GM10266 (cell line): ENCODE results near the gene XRN2.

Experiments used
- DNase-seq: peaks from one replicate; pipeline ENCODE4 v3.0.0; 2012; ENCODE audit errors: extremely low spot score
- TF ChIP-seq, protein P1 (sequence below): IDR thresholded peaks from 2 replicates; pipeline ENCODE4 v1.5.1; 2012; ENCODE audit warnings: mild to moderate bottlenecking, low read depth; ENCODE audit not compliant: control insufficient read depth, insufficient read depth; ENCODE audit errors: missing control alignments

Gene XRN2

DNA sequence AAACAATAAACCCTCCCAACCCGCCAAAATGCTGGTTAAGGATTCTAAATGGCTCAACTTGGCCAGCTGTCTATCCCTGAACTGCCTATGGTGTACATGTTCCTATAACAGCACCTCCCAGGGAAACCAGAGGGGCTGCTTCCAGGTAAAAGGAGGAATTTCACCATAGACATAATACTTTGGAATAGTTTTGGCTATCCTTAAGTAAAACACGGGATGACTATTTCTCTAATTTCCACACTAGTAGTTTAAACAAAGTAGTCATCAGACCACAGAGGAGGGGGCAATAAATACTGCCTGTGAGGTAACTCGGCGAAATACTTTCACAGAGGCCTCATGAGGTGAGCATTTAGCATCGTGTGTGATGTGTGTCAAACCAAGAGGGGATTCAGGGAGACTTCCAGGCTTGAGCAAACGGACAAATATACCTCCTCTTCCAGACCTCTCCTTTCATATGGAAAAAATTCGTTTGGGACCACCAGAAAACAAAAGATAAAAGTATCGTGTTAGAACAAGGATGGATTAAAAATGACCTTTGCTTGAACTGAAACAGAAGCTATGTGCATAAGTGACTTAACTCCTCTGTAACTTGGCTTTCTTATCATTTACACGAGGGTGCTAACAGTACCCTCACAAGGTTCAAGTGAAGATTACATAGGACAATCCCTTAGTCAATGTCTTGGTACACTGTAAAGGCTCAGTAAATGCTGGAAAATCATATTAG, 1.0 kb upstream of the XRN2 start:
- TF ChIP-seq, protein P1, sequence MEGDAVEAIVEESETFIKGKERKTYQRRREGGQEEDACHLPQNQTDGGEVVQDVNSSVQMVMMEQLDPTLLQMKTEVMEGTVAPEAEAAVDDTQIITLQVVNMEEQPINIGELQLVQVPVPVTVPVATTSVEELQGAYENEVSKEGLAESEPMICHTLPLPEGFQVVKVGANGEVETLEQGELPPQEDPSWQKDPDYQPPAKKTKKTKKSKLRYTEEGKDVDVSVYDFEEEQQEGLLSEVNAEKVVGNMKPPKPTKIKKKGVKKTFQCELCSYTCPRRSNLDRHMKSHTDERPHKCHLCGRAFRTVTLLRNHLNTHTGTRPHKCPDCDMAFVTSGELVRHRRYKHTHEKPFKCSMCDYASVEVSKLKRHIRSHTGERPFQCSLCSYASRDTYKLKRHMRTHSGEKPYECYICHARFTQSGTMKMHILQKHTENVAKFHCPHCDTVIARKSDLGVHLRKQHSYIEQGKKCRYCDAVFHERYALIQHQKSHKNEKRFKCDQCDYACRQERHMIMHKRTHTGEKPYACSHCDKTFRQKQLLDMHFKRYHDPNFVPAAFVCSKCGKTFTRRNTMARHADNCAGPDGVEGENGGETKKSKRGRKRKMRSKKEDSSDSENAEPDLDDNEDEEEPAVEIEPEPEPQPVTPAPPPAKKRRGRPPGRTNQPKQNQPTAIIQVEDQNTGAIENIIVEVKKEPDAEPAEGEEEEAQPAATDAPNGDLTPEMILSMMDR = no peak

DNA sequence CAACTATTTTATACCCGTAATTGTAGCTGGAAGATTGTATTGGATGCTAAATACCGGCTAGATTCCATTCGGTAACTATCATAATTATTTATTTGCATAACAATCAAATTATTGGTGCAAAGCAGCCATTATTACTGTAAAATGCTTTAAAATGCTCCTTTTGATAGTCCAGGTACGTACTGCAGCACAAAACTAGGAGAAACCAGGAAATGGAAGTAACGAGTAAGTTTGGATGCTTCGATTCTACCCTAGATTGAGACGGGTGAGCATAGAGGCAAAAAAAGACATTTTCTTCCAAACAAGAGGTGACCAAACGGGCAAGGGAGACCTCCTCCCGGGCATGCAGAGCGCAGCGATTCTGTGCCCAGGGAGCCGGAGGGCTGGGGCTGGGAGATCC, 469 bp upstream of the XRN2 start:
- DNase-seq = no peak
- TF ChIP-seq, protein P1 = no peak

More for the DNA sequence above, 1.0 kb upstream of the XRN2 start:
- no peak for DNase-seq

DNA sequence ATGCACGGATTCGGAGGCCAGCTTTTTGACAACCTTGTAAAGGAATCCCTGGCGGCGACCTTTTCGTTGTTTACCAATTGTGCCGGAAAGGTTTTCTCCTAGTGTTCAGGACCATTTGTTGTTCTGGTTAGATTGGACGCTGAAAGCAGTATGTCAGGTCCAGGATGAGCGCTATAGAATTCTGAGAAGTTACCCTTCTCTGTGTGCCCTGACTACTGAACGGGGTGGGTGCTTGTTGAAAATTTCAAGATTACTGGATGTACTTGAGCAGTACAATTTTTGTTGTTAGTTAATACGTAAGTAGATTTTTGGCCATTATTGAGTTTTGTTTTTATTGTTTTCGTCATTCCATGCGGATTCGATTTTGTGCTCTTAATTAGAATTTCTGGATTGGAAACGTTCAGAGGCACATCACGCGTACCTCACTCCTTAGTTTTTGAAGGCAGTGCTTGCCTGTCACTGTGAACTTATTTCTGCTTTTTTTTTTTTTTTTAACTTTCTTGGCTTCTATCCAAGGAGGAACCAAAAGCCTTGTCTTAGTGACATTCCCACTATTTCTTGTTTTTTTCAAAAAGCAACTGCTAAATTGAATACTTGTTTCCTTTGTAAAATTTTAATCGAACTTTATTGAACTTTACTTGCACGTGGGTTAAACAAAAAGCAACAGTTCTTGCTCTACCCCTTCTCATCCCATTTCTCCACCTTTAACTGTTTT, 898 bp downstream of the XRN2 start:
- TF ChIP-seq, protein P1 = no peak
- no peak for DNase-seq

DNA sequence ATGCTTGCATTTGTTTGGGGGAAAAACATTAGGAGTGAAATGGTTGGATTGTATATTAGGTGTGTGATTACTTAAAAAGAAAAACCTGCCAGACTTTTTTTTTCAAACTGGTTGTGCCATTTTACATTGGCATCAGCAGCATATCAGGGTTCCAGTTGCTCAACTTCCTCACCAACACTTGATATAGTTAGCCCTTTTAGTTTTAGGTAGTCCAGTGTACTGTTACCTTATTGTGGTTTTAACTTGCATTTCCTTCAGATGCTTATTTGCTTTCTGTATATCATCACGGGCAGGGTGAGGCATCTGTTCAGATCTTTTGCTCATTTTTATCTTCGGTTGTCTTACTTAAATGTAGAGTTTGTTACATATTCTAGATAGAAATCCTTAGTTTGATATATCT, 5.2 kb downstream of the XRN2 start:
- no peak for DNase-seq
- TF ChIP-seq, protein P1 = no peak

DNA sequence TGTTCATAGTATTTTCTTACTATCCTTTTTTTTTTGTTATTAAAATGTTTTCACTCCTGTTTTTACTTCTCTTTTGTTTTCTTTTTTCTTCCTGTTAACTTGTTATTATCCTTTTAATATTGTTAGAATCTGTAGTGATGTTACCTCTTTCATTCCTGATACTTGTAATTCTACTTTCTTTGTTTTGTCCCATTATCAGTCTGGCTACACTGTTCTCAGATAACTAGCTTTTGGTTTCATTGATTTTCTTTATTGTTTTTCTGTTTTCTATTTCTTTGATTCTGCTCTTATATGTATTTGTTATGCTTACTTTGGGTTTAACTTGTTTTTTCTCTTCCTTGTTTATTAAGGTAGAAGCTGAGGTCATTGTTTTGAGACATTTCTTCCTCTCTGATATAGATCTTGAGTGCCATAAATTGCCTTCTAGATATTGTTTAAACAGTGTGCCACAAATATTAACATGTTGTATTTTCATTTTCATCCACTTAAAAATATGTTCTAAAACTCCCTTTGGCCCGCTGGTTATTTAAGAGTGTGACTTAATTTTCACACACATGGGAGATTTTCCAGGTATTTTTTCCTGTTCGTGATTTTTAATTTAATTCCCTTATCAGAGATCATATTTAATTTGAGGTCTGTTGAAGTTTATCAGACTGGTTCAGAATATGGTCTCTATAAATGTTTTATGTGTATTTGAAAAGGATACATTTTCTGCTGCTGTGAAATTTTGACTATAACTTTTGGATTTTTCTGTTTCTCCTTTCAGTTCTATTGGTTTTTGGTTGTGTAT, 6.7 kb downstream of the XRN2 start:
- DNase-seq = no peak
- TF ChIP-seq, protein P1 = no peak

DNA sequence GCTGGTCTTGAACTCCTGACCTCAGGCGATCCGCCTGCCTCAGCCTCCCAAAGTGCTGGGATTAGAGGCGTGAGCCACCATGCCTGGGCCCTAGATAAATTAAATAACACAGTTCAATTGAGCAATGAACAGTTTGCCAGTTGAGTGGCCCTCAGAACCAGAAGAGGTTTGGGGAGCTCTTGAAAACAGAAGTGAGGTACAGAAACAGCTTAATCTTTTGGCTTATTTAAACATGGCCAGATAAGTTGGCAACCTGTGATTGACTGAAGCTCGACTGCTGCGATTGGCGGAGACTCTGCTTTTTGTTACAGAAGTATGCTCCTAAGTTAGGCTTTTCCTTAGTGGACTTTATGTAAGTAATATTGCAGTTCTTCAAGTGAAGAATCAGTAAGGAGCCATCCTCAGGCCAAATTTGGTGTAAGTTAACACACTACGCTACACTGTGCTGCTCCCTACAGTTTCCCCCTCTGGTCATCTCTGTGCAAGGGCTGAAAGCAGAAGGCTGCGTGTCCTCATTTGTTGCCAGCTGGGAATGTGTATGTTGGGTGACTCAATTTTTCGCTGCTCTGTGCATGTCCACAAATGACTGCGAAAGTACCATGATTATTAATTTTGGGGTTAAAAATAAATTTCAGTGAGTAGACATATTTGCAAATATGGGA, 9.8 kb downstream of the XRN2 start:
- TF ChIP-seq, protein P1 = no peak
- DNase-seq = no peak

DNA sequence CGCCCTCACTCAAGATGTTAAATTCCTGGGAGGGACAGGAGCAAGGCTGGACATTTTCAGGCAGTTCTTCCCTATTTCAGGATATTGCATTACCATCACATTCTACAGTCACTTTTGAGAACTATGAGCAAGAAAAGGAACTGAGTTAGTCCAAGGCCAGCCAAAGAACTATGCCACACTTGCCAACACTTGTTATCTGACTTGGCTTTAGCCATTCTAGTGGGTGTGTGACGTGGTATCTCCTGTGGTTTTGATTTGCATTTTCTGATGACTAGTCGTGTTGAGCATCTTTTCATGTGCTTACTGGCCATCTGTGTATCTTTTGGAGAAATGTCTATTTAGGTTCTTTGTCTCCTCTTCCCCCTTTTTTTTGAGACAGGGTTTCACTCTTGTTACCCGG, 12.0 kb downstream of the XRN2 start:
- TF ChIP-seq, protein P1 = no peak
- no peak for DNase-seq
